ENCODE measurements around the gene KIR2DL1. TPM values are rescaled to one million over a fixed set of nuclear protein-coding genes. Genes with fewer than 3 reads are reported as not detected.
"Not testable (repeated sequence)": the region's sequence is repeated elsewhere in the genome, so short reads cannot be mapped to it uniquely, and the experiment has no call there.

KIR2DL1 gene
- total RNA-seq, 1 donor: not detected

- no peaks in the 10 kb centered on the region for H3K36me3 ChIP-seq (ENCODE audit: insufficient read depth, low read length)
- no peak overlapping the region for H2AFZ ChIP-seq (ENCODE audit: low read length)
- no peaks in the 10 kb centered on the region for H3K27me3 ChIP-seq (ENCODE audit: insufficient read depth, low read length)
- no peaks in the 10 kb centered on the region for H3K4me1 ChIP-seq (ENCODE audit: insufficient read depth, low read length)
- no peak overlapping the region for H3K4me3 ChIP-seq (ENCODE audit: insufficient read depth, low read length)
- no peak overlapping the region for H3K27ac ChIP-seq (ENCODE audit: low read depth, low read length)
- no peaks in the 10 kb centered on the region for H3K79me2 ChIP-seq (ENCODE audit: insufficient read depth, low read length)
- H3K4me2 ChIP-seq (ENCODE audit: insufficient read depth, low read length): no peak overlapping the region
- no peaks in the 10 kb centered on the region for H4K20me1 ChIP-seq (ENCODE audit: insufficient read depth, low read length)
- TF ChIP-seq CTCF (IDR thresholded peaks at IDR 0.05; ENCODE audit: extremely low read depth, low read depth, low read length): no peak
- no peak for DNase-seq (ENCODE audit: insufficient read length, low spot score, missing footprints)
- no peaks in the 10 kb centered on the region for H3K9me3 ChIP-seq (ENCODE audit: low read depth, low read length)
Observed at GRCh38 chr19:54804101-54804500, 34.5 kb downstream of the KIR2DL1 start.

GRCh38 chr19:54804571-54804970, 35.0 kb downstream of the KIR2DL1 start:
- Histone ChIP-seq H3K27me3 (ENCODE audit: insufficient read depth, low read length) (no peaks in the 10 kb centered on the region), H4K20me1 (ENCODE audit: insufficient read depth, low read length) (no peaks in the 10 kb centered on the region), H3K36me3 (ENCODE audit: insufficient read depth, low read length) (no peaks in the 10 kb centered on the region), H3K4me3 (ENCODE audit: insufficient read depth, low read length) (no peak overlapping the region), H3K27ac (ENCODE audit: low read depth, low read length) (no peak overlapping the region), H2AFZ (ENCODE audit: low read length) (no peak overlapping the region), H3K4me2 (ENCODE audit: insufficient read depth, low read length) (no peak overlapping the region), H3K79me2 (ENCODE audit: insufficient read depth, low read length) (no peaks in the 10 kb centered on the region), H3K4me1 (ENCODE audit: insufficient read depth, low read length) (no peaks in the 10 kb centered on the region), H3K9me3 (ENCODE audit: low read depth, low read length) (no peaks in the 10 kb centered on the region)
- no peak for DNase-seq (ENCODE audit: insufficient read length, low spot score, missing footprints)
- no peak for TF ChIP-seq CTCF (IDR thresholded peaks at IDR 0.05; ENCODE audit: extremely low read depth, low read depth, low read length)

GRCh38 chr19:54805665-54806515, 36.3 kb downstream of the KIR2DL1 start:
- Histone ChIP-seq H3K4me1 (ENCODE audit: insufficient read depth, low read length) (no peaks in the 10 kb centered on the region), H3K79me2 (ENCODE audit: insufficient read depth, low read length) (no peaks in the 10 kb centered on the region), H3K27me3 (ENCODE audit: insufficient read depth, low read length) (no peaks in the 10 kb centered on the region), H3K4me2 (ENCODE audit: insufficient read depth, low read length) (no peak overlapping the region), H3K4me3 (ENCODE audit: insufficient read depth, low read length) (no peak overlapping the region), H3K9me3 (ENCODE audit: low read depth, low read length) (no peaks in the 10 kb centered on the region), H3K36me3 (ENCODE audit: insufficient read depth, low read length) (no peaks in the 10 kb centered on the region), H4K20me1 (ENCODE audit: insufficient read depth, low read length) (no peaks in the 10 kb centered on the region), H3K27ac (ENCODE audit: low read depth, low read length) (no peak overlapping the region), H2AFZ (ENCODE audit: low read length) (no peak overlapping the region)
- no peak for TF ChIP-seq CTCF (IDR thresholded peaks at IDR 0.05; ENCODE audit: extremely low read depth, low read depth, low read length)
- no peak for DNase-seq (ENCODE audit: insufficient read length, low spot score, missing footprints)

- H4K20me1 ChIP-seq (ENCODE audit: insufficient read depth, low read length): no peaks in the 10 kb centered on the region
- no peak for DNase-seq (ENCODE audit: insufficient read length, low spot score, missing footprints)
- H3K4me2 ChIP-seq (ENCODE audit: insufficient read depth, low read length): no peak overlapping the region
- H3K4me1 ChIP-seq (ENCODE audit: insufficient read depth, low read length): no peaks in the 10 kb centered on the region
- no peak overlapping the region for H2AFZ ChIP-seq (ENCODE audit: low read length)
- H3K27ac ChIP-seq (ENCODE audit: low read depth, low read length): no peak overlapping the region
- no peaks in the 10 kb centered on the region for H3K79me2 ChIP-seq (ENCODE audit: insufficient read depth, low read length)
- no peaks in the 10 kb centered on the region for H3K9me3 ChIP-seq (ENCODE audit: low read depth, low read length)
- H3K36me3 ChIP-seq (ENCODE audit: insufficient read depth, low read length): no peaks in the 10 kb centered on the region
- H3K27me3 ChIP-seq (ENCODE audit: insufficient read depth, low read length): no peaks in the 10 kb centered on the region
- no peak overlapping the region for H3K4me3 ChIP-seq (ENCODE audit: insufficient read depth, low read length)
- TF ChIP-seq CTCF (IDR thresholded peaks at IDR 0.05; ENCODE audit: extremely low read depth, low read depth, low read length): no peak
Observed at GRCh38 chr19:54806516-54806838, 36.9 kb downstream of the KIR2DL1 start.

GRCh38 chr19:54814571-54814970, 45.0 kb downstream of the KIR2DL1 start:
- not testable (repeated sequence) for H3K27me3 ChIP-seq (ENCODE audit: insufficient read depth, low read length); H3K9me3 ChIP-seq (ENCODE audit: low read depth, low read length); H2AFZ ChIP-seq (ENCODE audit: low read length); H3K36me3 ChIP-seq (ENCODE audit: insufficient read depth, low read length); H3K79me2 ChIP-seq (ENCODE audit: insufficient read depth, low read length); H4K20me1 ChIP-seq (ENCODE audit: insufficient read depth, low read length); H3K4me2 ChIP-seq (ENCODE audit: insufficient read depth, low read length); H3K4me1 ChIP-seq (ENCODE audit: insufficient read depth, low read length); H3K27ac ChIP-seq (ENCODE audit: low read depth, low read length); DNase-seq (ENCODE audit: insufficient read length, low spot score, missing footprints); H3K4me3 ChIP-seq (ENCODE audit: insufficient read depth, low read length)

GRCh38 chr19:54816251-54816650, 46.7 kb downstream of the KIR2DL1 start, which contains the start of gene KIR3DL1:
Gene KIR3DL1, plus strand, starts transcription at chr19:54816468.
- not testable (repeated sequence) for H3K79me2 ChIP-seq (ENCODE audit: insufficient read depth, low read length); H3K4me2 ChIP-seq (ENCODE audit: insufficient read depth, low read length); H3K27ac ChIP-seq (ENCODE audit: low read depth, low read length); DNase-seq (ENCODE audit: insufficient read length, low spot score, missing footprints); H3K27me3 ChIP-seq (ENCODE audit: insufficient read depth, low read length); H3K4me1 ChIP-seq (ENCODE audit: insufficient read depth, low read length); H3K9me3 ChIP-seq (ENCODE audit: low read depth, low read length); H2AFZ ChIP-seq (ENCODE audit: low read length); H3K4me3 ChIP-seq (ENCODE audit: insufficient read depth, low read length); H3K36me3 ChIP-seq (ENCODE audit: insufficient read depth, low read length); H4K20me1 ChIP-seq (ENCODE audit: insufficient read depth, low read length)
